Activated T-cell treated with anti-CD3 and anti-CD28 coated beads for 48 hours (primary cell): Measurements from ENCODE around the gene CERS4.
"Not testable (repeated sequence)": the region's sequence is repeated elsewhere in the genome, so short reads cannot be mapped to it uniquely, and the experiment has no call there.

ENCODE experiments used
- DNase-seq: peaks from one replicate; pipeline ENCODE4 v3.0.0-alpha.2; 2020; ENCODE audit warnings: low read depth

The CERS4 gene

DNA sequence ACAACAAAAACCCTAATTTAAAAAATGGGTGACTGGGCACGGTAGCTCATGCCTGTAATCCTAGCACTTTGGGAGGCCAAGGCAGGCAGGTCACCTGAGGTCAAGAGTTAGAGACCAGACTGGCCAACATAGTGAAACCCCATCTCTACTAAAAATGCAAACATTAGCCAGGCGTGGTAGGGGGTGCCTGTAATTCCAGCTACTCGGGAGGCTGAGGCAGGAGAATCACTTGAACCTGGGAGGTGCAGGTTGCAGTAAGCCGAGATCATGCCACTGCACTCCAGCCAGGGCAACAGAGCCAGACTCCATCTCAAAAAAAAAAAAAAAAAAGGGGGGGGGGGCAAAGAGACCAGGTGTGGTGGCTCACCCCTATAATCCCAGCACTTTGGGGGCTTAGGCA, 55.1 kb downstream of the CERS4 start:
- not testable (repeated sequence) for DNase-seq

GRCh38 chr19:8265872-8266271, 56.7 kb downstream of the CERS4 start:
- DNase-seq = no peak

GRCh38 chr19:8269724-8270123, 60.6 kb downstream of the CERS4 start:
- no peak for DNase-seq

DNA sequence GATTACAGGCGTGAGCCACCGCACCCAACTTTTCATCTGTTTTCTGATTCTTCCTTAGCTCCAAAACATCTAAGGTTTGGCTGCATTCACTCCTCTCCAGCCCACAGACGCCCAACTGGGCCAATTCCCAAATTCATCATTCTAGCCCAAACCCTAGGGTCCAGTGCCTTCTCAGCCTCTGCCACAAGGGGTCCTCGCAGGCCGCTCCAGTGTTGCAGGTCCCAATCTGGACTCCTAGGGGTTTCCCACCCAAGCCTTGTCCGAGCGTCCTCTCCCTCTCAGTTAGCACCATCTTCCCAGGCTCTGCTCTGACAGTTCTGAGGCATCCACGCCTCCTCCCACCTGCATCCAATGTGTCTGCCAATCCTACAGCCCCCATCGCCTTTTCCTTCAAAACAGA, 67.3 kb downstream of the CERS4 start:
- DNase-seq = not testable (repeated sequence)

DNA sequence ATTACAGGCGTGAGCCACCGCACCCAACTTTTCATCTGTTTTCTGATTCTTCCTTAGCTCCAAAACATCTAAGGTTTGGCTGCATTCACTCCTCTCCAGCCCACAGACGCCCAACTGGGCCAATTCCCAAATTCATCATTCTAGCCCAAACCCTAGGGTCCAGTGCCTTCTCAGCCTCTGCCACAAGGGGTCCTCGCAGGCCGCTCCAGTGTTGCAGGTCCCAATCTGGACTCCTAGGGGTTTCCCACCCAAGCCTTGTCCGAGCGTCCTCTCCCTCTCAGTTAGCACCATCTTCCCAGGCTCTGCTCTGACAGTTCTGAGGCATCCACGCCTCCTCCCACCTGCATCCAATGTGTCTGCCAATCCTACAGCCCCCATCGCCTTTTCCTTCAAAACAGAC, 82.2 kb downstream of the CERS4 start:
- DNase-seq = not testable (repeated sequence)

- DNase-seq = no peak
Observed at GRCh38 chr19:8302357-8302691, 93.2 kb downstream of the CERS4 start.

GRCh38 chr19:8302734-8303133, 93.6 kb downstream of the CERS4 start:
- DNase-seq = no peak

DNA sequence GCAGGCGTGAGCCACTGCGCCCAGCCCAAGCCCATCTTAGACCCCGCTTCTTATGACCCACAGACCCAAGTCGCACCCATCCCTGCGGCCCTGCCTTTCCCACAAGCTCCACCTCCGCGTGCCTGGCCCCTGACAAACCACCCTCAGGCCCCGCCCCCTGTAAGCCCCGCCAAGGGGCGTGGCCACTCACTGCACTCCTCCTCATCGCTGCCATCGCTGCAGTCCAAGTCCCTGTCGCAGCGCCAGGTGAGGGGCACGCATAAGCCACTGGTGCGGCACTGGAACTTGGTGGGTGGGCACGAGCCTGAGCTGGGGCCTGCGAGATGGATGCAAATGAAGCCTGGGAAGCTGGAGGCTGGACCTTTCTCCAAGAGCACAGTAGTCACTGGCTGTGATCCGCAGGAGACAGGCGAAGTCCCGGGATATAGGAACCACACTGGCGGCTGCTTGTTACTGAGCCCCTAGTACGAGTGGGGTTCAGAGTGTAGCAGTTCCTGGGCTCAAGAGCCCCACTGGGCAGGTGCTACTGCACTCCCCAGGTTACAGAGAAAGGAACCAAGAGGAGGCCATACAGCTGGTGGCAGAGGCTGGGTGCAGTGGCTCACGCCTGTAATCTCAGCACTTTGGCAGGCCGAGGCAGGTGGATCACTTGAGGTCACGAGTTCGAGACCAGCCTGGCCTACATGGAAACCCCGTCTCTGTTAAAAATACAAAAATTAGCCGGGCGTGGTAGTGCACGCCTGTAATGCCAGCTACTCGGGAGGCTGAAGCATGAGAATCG, 95.9 kb downstream of the CERS4 start:
- no peak for DNase-seq

- no peak for DNase-seq
Observed at GRCh38 chr19:8305798-8306197, 96.6 kb downstream of the CERS4 start.

- no peak for DNase-seq
Observed at GRCh38 chr19:8306235-8307054, 97.3 kb downstream of the CERS4 start.

DNA sequence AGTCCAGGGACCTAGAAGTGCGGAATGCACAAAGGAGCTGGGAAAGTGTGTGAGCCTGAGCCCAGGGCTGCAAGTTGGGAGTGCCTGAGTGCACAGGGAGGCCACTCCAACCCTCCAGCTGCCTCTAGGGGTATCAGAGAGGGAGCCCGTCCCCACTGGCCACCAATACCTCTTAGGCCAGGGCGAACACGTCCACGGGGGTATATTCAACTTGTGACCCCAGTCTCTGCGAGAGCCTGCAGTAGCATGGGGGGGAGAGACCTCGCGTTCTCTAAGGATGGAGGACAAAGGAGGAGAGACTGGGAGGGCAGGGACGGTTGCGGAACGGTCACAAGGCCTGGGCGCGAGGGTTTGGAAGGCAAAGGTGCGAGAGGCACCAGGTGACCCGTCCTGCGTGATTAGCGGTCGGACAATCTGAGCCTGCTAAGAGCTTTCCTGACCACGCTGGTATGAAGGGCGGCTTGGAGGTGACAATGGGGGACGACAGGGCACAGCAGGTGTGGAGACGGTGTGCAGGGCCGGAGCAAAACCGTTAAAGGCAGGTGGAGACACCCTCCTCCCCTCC, 98.3 kb downstream of the CERS4 start:
- DNase-seq = no peak

DNA sequence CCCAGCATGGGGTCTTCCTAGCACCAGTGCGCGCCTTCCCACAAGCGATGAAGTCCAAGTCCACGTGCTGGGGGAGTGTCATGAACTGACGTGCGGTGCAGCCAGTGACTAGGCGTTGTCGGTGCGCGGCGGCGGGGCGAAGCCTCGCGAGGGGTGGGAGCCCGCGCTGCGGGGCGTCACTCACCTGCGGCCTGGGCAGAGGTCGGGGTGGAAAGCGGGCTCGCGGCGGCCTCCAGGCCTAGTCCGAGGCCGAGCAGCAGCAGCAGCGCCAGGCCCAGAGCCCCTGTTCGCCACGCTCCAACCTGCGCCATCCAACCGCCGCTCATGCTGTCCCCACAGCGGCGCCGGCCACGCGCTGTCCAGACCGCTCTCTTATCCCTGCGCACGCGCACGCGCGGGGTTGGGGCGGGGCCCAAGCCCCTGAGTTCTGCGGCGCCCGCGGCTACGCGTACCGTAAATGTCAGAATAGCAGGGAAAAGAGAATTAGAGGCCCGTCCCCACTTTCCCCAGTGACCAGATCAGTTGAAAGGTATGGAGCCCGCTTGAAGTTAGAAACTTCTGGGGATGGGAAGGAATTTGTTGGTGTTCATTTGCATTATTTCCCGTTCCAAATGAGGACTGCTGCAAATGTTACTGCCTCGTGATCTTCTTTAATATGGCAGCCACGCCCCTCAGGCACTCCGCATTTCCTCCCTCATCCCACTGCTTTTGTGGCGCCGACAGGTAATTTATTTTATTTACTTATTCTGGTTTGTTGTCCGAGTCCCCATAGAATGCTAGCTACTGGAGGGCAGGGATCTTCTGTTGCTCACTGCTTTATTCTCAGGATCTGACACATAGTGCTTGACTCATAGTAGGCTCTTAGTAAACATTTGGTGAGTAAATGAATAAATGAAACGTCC, 99.0 kb downstream of the CERS4 start, which contains the start of gene CD320:
Gene CD320, minus strand, starts transcription at position 394 of the 902 bp plus-strand sequence. Its CDS starts 68 bp downstream, at position 326.
- DNase-seq = peak; percentile 88

DNA sequence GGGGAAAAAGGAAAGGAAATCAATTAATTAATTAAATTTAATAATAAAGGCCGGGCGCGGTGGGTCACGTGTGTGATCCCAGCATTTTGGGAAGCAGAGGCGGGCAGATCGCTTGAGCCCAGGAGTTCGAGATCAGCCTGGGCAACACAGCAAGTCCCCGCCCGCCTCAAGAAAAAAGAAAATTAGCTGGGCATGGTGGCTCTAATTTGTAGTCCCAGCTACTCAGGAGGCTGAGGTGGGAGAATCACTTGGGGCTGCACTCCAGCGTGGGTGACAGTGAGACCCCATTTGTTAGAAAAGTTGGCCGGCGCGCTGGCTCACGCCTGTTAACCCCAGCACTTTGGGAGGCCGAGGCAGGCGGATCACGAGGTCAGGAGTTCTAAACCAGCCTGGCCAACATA, 99.7 kb downstream of the CERS4 start:
- DNase-seq = no peak

- DNase-seq = no peak
Observed at GRCh38 chr19:8310342-8311055, 101.3 kb downstream of the CERS4 start.

DNA sequence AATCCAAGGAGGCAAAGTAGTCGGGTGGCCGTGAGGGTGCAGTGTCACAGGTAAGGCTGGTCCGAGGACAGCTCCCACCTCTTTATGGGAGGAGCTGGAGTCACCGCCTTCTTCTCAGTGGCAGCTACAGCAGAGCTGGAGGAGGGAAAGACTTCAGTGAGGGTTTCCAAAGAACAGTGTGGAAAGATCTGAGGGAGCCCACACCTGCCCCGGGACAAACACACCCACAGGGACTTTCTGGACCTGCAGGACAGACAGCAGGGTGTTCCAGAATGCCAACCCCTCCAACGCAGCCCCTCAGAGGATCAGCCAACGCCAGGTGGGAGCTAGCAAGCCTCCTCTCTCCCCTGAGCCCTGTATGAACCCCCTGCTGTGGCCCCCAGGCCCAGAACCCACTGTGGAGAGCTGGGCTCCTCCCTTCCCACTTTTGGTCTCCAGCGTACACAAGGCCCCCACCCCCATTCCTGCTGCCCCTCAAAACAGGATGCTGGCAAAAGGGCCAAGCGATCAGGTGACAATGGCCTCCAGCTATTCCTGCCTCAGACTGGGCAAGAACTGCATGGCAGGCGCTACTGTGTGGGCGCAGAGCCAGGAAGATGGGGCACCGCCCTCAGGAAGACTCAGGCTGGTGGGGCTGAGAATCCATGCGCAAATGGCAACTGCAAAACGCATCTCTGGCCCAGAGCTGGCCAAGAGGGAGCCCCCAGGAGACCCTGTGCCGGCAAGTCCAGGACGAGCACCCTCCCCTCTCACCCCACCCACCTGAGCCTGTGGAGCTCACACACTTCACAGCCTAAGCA, 102.5 kb downstream of the CERS4 start:
- no peak for DNase-seq
